Mesothelial cell of epicardium (in vitro differentiated cells): ENCODE measurements around the gene XYLT1. TPM values are rescaled to one million over a fixed set of nuclear protein-coding genes. Genes with fewer than 3 reads are reported as not detected.
A peak's percentile ranks its signal among the peaks of the same experiment; 100 is the strongest.

ENCODE experiments used
- DNase-seq, 2 experiments: peaks; one replicate each; pipeline ENCODE4 v3.0.0; 2021; ENCODE audit warnings: low spot score in 2 of 2; ENCODE audit not compliant: unreplicated experiment in 2 of 2
- H3K27ac Mint-ChIP-seq: 2 replicates; pipeline ENCODE4 v1.8.0; 2021; ENCODE audit warnings: mixed read lengths
- H3K27me3 Mint-ChIP-seq: 2 replicates; pipeline ENCODE4 v1.8.0; 2021; ENCODE audit warnings: low read depth, mixed read lengths
- H3K36me3 Mint-ChIP-seq: 2 replicates; pipeline ENCODE4 v1.8.0; 2021; ENCODE audit warnings: mixed read lengths
- H3K4me1 Mint-ChIP-seq: 2 replicates; pipeline ENCODE4 v1.8.0; 2021; ENCODE audit warnings: mixed read lengths
- H3K4me3 Mint-ChIP-seq: 2 replicates; pipeline ENCODE4 v1.8.0; 2021; ENCODE audit warnings: mild to moderate bottlenecking, moderate library complexity, mixed read lengths
- H3K9me3 Mint-ChIP-seq: 2 replicates; pipeline ENCODE4 v1.8.0; 2021; ENCODE audit warnings: mixed read lengths
- CTCF ChIP-seq: fragments of 200-600 bp; sonication (generic); IDR thresholded peaks from one replicate; pipeline ENCODE4 v1.5.0; 2021; ENCODE audit warnings: antibody characterized with exemption; ENCODE audit not compliant: unreplicated experiment
- total RNA-seq: library from RNA; stranded (reverse); gene quantifications from 3 replicates; pipeline ENCODE4 v1.2.1, GENCODE V29; 2021

The XYLT1 gene
- total RNA-seq, 1 donor from 2014 or later = 15.2 TPM

GRCh38 chr16:17305694-17306093 is 165.1 kb downstream of the XYLT1 start:
- Mint-ChIP-seq H3K27ac (no peak overlapping the region), H3K27me3 (no peaks in the 10 kb centered on the region), H3K36me3 (no peaks in the 10 kb centered on the region), H3K4me1 (peaks cover 25% of the 10 kb centered on the region), H3K4me3 (no peak overlapping the region), H3K9me3 (no peaks in the 10 kb centered on the region)
- TF ChIP-seq CTCF = no peak
- DNase-seq = no peak

DNA sequence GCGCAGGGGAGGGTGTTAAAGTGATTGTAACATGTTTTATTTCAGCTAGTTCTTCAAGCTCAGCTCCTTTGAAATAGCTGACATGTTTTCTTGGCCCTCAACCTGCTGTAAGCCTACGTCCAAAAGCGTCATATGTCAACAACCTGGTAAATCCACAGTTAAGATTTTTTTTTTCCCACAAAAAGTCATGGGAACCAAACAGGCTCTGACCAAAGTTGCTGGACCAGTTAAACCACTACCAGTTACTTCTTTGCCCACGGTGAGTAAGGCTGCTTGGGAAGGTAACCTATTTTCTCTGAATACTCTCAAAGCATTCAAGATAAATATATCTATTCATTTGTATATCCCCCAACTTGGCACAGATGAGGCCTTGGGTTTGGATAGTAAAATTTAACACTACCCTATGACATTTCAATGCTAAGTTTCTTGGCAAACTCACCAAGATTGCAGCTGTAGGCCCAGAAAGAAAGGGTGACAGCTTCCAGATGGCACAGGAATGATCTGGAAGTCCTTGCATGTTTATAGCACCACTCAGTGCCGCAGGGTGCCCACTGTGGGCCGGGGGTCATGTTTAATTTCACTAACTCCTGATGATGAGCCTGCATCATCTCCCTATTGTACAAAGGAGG is 166.2 kb downstream of the XYLT1 start:
- Mint-ChIP-seq H3K4me3 (no peak overlapping the region), H3K9me3 (no peaks in the 10 kb centered on the region), H3K36me3 (no peaks in the 10 kb centered on the region), H3K27ac (peak overlapping the region; percentile 81), H3K27me3 (no peaks in the 10 kb centered on the region), H3K4me1 (peaks cover 30% of the 10 kb centered on the region)
- TF ChIP-seq CTCF = no peak
- DNase-seq = no peak

GRCh38 chr16:17304106-17304490 is 166.7 kb downstream of the XYLT1 start:
- no peaks in the 10 kb centered on the region for H3K36me3 Mint-ChIP-seq
- H3K27me3 Mint-ChIP-seq = no peaks in the 10 kb centered on the region
- H3K27ac Mint-ChIP-seq = peak overlapping the region; percentile 48
- TF ChIP-seq CTCF = no peak
- no peaks in the 10 kb centered on the region for H3K9me3 Mint-ChIP-seq
- no peak overlapping the region for H3K4me3 Mint-ChIP-seq
- peaks cover 32% of the 10 kb centered on the region for H3K4me1 Mint-ChIP-seq
- no peak for DNase-seq

DNA sequence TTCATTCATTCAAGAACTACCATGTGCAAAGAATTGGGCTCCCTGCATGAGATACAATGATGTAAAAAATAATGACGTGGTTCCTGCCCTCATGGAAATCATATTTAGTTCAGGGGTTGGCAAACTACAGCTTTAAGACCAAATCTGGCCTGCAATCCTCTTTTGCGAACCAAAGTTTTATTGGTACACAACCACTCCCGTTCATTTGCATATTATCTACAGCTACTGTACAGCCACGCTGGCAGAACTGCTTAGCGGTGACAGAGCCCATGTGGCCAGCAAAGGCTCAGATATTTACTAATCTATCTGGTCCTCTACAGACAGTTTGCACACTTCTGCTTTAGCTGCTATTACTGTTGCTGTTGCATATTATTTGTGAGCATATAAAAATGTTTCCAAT is 167.7 kb downstream of the XYLT1 start:
- TF ChIP-seq CTCF = no peak
- peaks cover 32% of the 10 kb centered on the region for H3K4me1 Mint-ChIP-seq
- H3K27ac Mint-ChIP-seq = no peak overlapping the region
- DNase-seq = no peak
- H3K4me3 Mint-ChIP-seq = no peak overlapping the region
- H3K27me3 Mint-ChIP-seq = no peaks in the 10 kb centered on the region
- H3K9me3 Mint-ChIP-seq = no peaks in the 10 kb centered on the region
- H3K36me3 Mint-ChIP-seq = no peaks in the 10 kb centered on the region

DNA sequence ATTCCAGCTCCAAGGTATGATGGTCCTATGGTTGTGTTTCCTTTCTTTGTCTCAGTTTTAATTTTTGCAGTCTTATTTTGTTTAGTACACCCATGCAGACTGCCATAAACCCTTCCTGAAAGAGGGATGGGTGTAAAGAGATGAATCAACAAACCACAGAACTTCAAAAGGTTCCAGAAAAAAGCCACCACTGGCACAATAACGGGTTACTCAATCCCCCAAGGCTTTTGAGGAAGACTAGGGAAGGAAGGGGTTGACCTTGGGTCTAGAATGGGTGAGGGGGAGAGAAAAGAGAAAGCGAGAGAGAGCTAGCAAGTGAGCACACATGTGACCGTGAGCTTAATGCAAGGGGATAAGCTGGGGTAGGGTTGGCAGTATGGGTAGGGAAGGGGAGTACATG is 168.1 kb downstream of the XYLT1 start:
- H3K4me3 Mint-ChIP-seq = no peak overlapping the region
- H3K9me3 Mint-ChIP-seq = no peaks in the 10 kb centered on the region
- no peak for DNase-seq
- peaks cover 32% of the 10 kb centered on the region for H3K4me1 Mint-ChIP-seq
- no peak for TF ChIP-seq CTCF
- H3K27ac Mint-ChIP-seq = no peak overlapping the region
- H3K36me3 Mint-ChIP-seq = no peaks in the 10 kb centered on the region
- H3K27me3 Mint-ChIP-seq = no peaks in the 10 kb centered on the region

GRCh38 chr16:17302214-17302613 is 168.5 kb downstream of the XYLT1 start:
- Mint-ChIP-seq H3K27me3 (no peaks in the 10 kb centered on the region), H3K27ac (no peak overlapping the region), H3K4me3 (no peak overlapping the region), H3K9me3 (no peaks in the 10 kb centered on the region), H3K36me3 (no peaks in the 10 kb centered on the region), H3K4me1 (peaks cover 32% of the 10 kb centered on the region)
- no peak for TF ChIP-seq CTCF
- DNase-seq = no peak
